ENCODE measurements around the gene TARP.

The TARP gene

GRCh38 chr7:38284553-38284952, 11.1 kb upstream of the TARP start:
- Histone ChIP-seq H3K4me3 (ENCODE audit: low read depth, low read length) (no peak overlapping the region), H3K36me3 (ENCODE audit: control insufficient read depth, insufficient read depth, low read length) (no peaks in the 10 kb centered on the region), H3K9me3 (ENCODE audit: control insufficient read depth, low read length) (no peaks in the 10 kb centered on the region), H3K27ac (no peak overlapping the region), H2AFZ (no peak overlapping the region), H3K27me3 (ENCODE audit: control insufficient read depth, insufficient read depth, low read length) (no peaks in the 10 kb centered on the region), H3K4me1 (no peaks in the 10 kb centered on the region), H3K79me2 (no peaks in the 10 kb centered on the region), H3K4me2 (ENCODE audit: low read length) (no peak overlapping the region), H3K9ac (no peak overlapping the region)
- no peak for TF ChIP-seq CTCF (IDR thresholded peaks at IDR 0.05)

- TF ChIP-seq CTCF (IDR thresholded peaks at IDR 0.05) = no peak
- Histone ChIP-seq H2AFZ (no peak overlapping the region), H3K4me2 (ENCODE audit: low read length) (no peak overlapping the region), H3K9me3 (ENCODE audit: control insufficient read depth, low read length) (no peaks in the 10 kb centered on the region), H3K27ac (no peak overlapping the region), H3K27me3 (ENCODE audit: control insufficient read depth, insufficient read depth, low read length) (no peaks in the 10 kb centered on the region), H3K4me3 (ENCODE audit: low read depth, low read length) (no peak overlapping the region), H3K79me2 (no peaks in the 10 kb centered on the region), H3K4me1 (no peaks in the 10 kb centered on the region), H3K9ac (no peak overlapping the region), H3K36me3 (ENCODE audit: control insufficient read depth, insufficient read depth, low read length) (no peaks in the 10 kb centered on the region)
These were observed 10.4 kb upstream of the TARP start for GRCh38 chr7:38283809-38284208.

DNA sequence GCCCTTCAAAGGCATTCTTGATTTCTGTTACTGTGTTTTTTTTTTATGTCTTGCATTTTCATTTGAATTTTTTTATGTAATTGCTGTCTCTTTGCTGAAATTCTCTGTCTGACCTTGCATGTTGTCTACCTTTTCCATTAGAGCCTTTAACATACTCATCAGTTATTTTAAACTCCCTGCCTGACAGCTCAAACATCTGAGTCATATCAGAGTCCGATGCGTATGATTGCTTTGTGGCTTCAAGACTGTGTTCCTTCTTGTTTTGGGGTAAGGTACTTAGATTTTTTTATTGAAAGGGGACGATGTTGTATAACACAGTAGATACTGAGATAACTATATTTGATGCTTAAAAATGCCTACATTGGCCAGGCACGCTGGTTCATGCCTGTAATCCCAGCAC, 9.7 kb upstream of the TARP start:
- H3K4me2 ChIP-seq (ENCODE audit: low read length) = no peak overlapping the region
- no peak overlapping the region for H2AFZ ChIP-seq
- H3K4me1 ChIP-seq = no peaks in the 10 kb centered on the region
- H3K9ac ChIP-seq = no peak overlapping the region
- H3K27ac ChIP-seq = no peak overlapping the region
- H3K36me3 ChIP-seq (ENCODE audit: control insufficient read depth, insufficient read depth, low read length) = no peaks in the 10 kb centered on the region
- no peaks in the 10 kb centered on the region for H3K27me3 ChIP-seq (ENCODE audit: control insufficient read depth, insufficient read depth, low read length)
- TF ChIP-seq CTCF (IDR thresholded peaks at IDR 0.05) = no peak
- H3K79me2 ChIP-seq = no peaks in the 10 kb centered on the region
- no peaks in the 10 kb centered on the region for H3K9me3 ChIP-seq (ENCODE audit: control insufficient read depth, low read length)
- no peak overlapping the region for H3K4me3 ChIP-seq (ENCODE audit: low read depth, low read length)

GRCh38 chr7:38282081-38282480, 8.6 kb upstream of the TARP start:
- Histone ChIP-seq H3K9me3 (ENCODE audit: control insufficient read depth, low read length) (no peaks in the 10 kb centered on the region), H3K27ac (no peak overlapping the region), H3K4me3 (ENCODE audit: low read depth, low read length) (no peak overlapping the region)

More at GRCh38 chr7:38282081-38282480, 8.6 kb upstream of the TARP start:
- Histone ChIP-seq H3K27me3 (ENCODE audit: control insufficient read depth, insufficient read depth, low read length) (no peaks in the 10 kb centered on the region), H3K4me1 (no peaks in the 10 kb centered on the region), H2AFZ (no peak overlapping the region), H3K9ac (no peak overlapping the region), H3K79me2 (no peaks in the 10 kb centered on the region), H3K4me2 (ENCODE audit: low read length) (no peak overlapping the region), H3K36me3 (ENCODE audit: control insufficient read depth, insufficient read depth, low read length) (no peaks in the 10 kb centered on the region)
- TF ChIP-seq CTCF (IDR thresholded peaks at IDR 0.05) = no peak
